CD4-positive, alpha-beta T cell (primary cell): ENCODE results near the gene KRTAP10-11. TPM values are rescaled to one million over a fixed set of nuclear protein-coding genes. Genes with fewer than 3 reads are reported as not detected.
A peak's percentile ranks its signal among the peaks of the same experiment; 100 is the strongest.

Experiments used
- ATAC-seq: fragments of 200-7000 bp; cut with Tn5 transposase; one replicate; pipeline ENCODE4 v1.10.0; 2022; ENCODE audit warnings: mild to moderate bottlenecking; ENCODE audit not compliant: poor library complexity
- CTCF ChIA-PET: fragments of 350-600 bp; sonication (Branson Sonifier 250); formaldehyde crosslinking; loops from one replicate; lab custom pipeline; 2021; ENCODE audit warnings: antibody characterized with exemption, inconsistent platforms; lab: Charles Lee
- POLR2A ChIA-PET: fragments of 350-600 bp; sonication (Branson Sonifier 250); formaldehyde crosslinking; loops from one replicate; lab custom pipeline; 2021; ENCODE audit warnings: antibody characterized with exemption, inconsistent platforms; lab: Charles Lee
- DNase-seq, 14 experiments: peaks; one replicate each; pipeline ENCODE4 v3.0.0-alpha.2; 2013 to 2020; ENCODE audit warnings: mixed read lengths in 2 of 14
- H3K27ac ChIP-seq, 2 donors: one replicate each; pipeline versions ENCODE4 v1.5.1 to v1.7.0; 2013; ENCODE audit warnings: low read length in 2 of 2, low read depth in 1 of 2, mild to moderate bottlenecking in 1 of 2
- H3K27me3 ChIP-seq, 2 experiments: 1 replicate in 1 of 2; 2 replicates in 1 of 2; pipeline versions ENCODE4 v1.6.1 to v1.7.0; 2013; ENCODE audit warnings: low read length in 2 of 2, control low read depth in 1 of 2, mild to moderate bottlenecking in 1 of 2, moderate library complexity in 1 of 2; ENCODE audit not compliant: insufficient read depth in 2 of 2, control insufficient read depth in 1 of 2
- H3K36me3 ChIP-seq: one replicate; pipeline ENCODE4 v1.6.1; 2013; ENCODE audit warnings: low read length, control low read depth; ENCODE audit not compliant: insufficient read depth
- H3K4me1 ChIP-seq: one replicate; pipeline ENCODE4 v1.6.1; 2013; ENCODE audit warnings: low read length, control low read depth; ENCODE audit not compliant: insufficient read depth
- H3K4me3 ChIP-seq: one replicate; pipeline ENCODE4 v1.5.1; 2013; ENCODE audit warnings: mild to moderate bottlenecking, low read length, moderate library complexity
- H3K9me3 ChIP-seq, 2 experiments: 1 replicate in 1 of 2; 2 replicates in 1 of 2; pipeline versions ENCODE4 v1.6.1 to v1.7.0; 2013; ENCODE audit warnings: low read length in 2 of 2, mild to moderate bottlenecking in 2 of 2, control low read depth in 1 of 2, moderate library complexity in 1 of 2; ENCODE audit not compliant: control insufficient read depth in 1 of 2, insufficient read depth in 1 of 2
- H3K27ac Mint-ChIP-seq: one replicate; pipeline ENCODE4 v1.8.0; 2020; ENCODE audit warnings: mixed read lengths
- H3K27me3 Mint-ChIP-seq: one replicate; pipeline ENCODE4 v1.8.0; 2021; ENCODE audit warnings: mixed read lengths
- H3K36me3 Mint-ChIP-seq: one replicate; pipeline ENCODE4 v1.8.0; 2021; ENCODE audit warnings: low read depth, mixed read lengths
- H3K4me1 Mint-ChIP-seq: one replicate; pipeline ENCODE4 v1.8.0; 2021; ENCODE audit warnings: low read depth, mixed read lengths
- H3K4me3 Mint-ChIP-seq: one replicate; pipeline ENCODE4 v1.8.0; 2020; ENCODE audit warnings: mild to moderate bottlenecking, mixed read lengths
- H3K9me3 Mint-ChIP-seq: one replicate; pipeline ENCODE4 v1.8.0; 2020; ENCODE audit warnings: mixed read lengths
- intact Hi-C, 2 experiments: fragments of 100-400 bp; cut with DNase I in 1 of 2; cut with micrococcal nuclease in 1 of 2; formaldehyde crosslinking; loops; one replicate each; pipeline versions ENCODE4 v1.15.1 to v1.9.0; 2023 to 2025; cut with DNase I, micrococcal nuclease
- total RNA-seq, 174 experiments: library from RNA in 2 of 174; stranded (reverse) in 2 of 174; gene quantifications; one replicate each; pipeline ENCODE4 v1.2.3 and lab custom pipeline; 2021 to 2026
- TF ChIP-seq, protein P1 (sequence below): fragments of 200-600 bp; IDR thresholded peaks from one replicate; pipeline ENCODE4 v1.8.0; 2022; ENCODE audit warnings: antibody characterized with exemption, mild to moderate bottlenecking

KRTAP10-11 gene
- total RNA-seq, 2 experiments from 2014 or later, result not detected

DNA sequence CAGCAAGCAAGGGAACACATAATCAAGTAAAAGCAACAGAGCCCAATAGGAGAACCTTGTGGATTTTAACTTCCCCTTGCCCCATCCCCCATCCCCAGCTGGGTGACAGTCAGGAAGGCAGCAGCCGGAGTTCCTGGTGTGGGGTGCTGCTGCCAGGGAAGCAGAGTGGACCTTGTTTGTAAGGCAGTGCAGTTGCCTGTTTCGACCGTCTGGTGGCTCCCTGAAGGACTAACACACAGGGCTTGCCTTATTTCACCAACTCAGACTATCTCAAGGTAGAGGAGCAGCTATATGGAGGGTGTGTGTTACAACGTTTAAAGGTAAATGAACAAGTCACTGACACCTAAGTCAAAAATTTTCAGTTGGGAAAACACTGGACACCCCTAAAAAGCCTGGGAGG is 27.7 kb upstream of the KRTAP10-11 start:
- peaks cover 46% of the 10 kb centered on the region for H3K36me3 Mint-ChIP-seq
- intact Hi-C loops, result loop anchor here (2.0 to 10.0 kb wide), 5 partner anchors 34 to 104 kb away; partner anchors contain the start of genes KRTAP10-1 (in 1 of the 2), KRTAP12-3 (in 1 of the 2) and KRTAP12-4 (in 1 of the 2)
- no peaks in the 10 kb centered on the region for H3K27me3 ChIP-seq
- H3K27me3 Mint-ChIP-seq, result no peaks in the 10 kb centered on the region
- peak overlapping the region; percentile 88 for H3K27ac Mint-ChIP-seq
- H3K27ac ChIP-seq, result peak overlapping the region; percentile 44 to 74
- H3K9me3 ChIP-seq, result peaks cover 12 to 13% of the 10 kb centered on the region in 2 experiments
- DNase-seq (peak in 4 of 14 experiments; percentile 23 to 55 (median 34)), ATAC-seq (peak; percentile 55)
- H3K4me1 Mint-ChIP-seq, result peaks cover 52% of the 10 kb centered on the region
- peaks cover 42% of the 10 kb centered on the region for H3K4me1 ChIP-seq
- H3K4me3 Mint-ChIP-seq, result peak overlapping the region; percentile 31
- H3K4me3 ChIP-seq, result no peak overlapping the region
- POLR2A ChIA-PET, result interaction anchor here (0.9 to 2.4 kb wide), 10 partner anchors 10 to 256 kb away, joined by 3 to 40 read pairs (median 5); partner anchors contain the start of genes KRTAP12-3 and SUMO3
- H3K9me3 Mint-ChIP-seq, result peaks cover 24% of the 10 kb centered on the region
- CTCF ChIA-PET, result no interaction called here
- no peaks in the 10 kb centered on the region for H3K36me3 ChIP-seq
- TF ChIP-seq, protein P1, sequence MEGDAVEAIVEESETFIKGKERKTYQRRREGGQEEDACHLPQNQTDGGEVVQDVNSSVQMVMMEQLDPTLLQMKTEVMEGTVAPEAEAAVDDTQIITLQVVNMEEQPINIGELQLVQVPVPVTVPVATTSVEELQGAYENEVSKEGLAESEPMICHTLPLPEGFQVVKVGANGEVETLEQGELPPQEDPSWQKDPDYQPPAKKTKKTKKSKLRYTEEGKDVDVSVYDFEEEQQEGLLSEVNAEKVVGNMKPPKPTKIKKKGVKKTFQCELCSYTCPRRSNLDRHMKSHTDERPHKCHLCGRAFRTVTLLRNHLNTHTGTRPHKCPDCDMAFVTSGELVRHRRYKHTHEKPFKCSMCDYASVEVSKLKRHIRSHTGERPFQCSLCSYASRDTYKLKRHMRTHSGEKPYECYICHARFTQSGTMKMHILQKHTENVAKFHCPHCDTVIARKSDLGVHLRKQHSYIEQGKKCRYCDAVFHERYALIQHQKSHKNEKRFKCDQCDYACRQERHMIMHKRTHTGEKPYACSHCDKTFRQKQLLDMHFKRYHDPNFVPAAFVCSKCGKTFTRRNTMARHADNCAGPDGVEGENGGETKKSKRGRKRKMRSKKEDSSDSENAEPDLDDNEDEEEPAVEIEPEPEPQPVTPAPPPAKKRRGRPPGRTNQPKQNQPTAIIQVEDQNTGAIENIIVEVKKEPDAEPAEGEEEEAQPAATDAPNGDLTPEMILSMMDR, result no peak

DNA sequence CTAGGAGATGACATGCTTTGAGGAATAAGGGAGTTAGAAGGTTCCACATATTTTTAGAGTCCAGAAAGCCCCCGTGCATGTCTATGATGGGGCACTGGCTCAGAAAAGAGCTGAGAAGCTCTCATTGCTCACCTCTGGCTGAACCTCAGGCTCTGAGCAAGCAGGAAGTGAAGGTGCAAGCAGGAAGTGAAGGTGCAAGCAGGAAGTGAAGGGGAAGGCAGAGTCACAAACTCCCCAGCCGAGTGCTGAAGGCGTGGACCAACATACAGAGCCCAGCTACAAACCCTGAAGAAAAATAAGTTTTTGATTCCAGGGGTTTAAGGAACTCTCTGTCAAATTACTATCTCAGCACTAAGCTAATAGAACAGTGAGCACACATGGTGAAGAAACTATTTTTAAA is 27.3 kb upstream of the KRTAP10-11 start:
- Mint-ChIP-seq H3K4me3 (peak overlapping the region; percentile 26), H3K27me3 (no peaks in the 10 kb centered on the region), H3K27ac (peak overlapping the region; percentile 88), H3K9me3 (peaks cover 27% of the 10 kb centered on the region), H3K36me3 (peaks cover 50% of the 10 kb centered on the region), H3K4me1 (peaks cover 52% of the 10 kb centered on the region)
- peak; percentile 44 to 89 (median 60) for DNase-seq
- ChIA-PET POLR2A (interaction anchor here (0.9 to 2.4 kb wide), 10 partner anchors 9 to 255 kb away, joined by 3 to 40 read pairs (median 5); partner anchors contain the start of genes KRTAP12-3 and SUMO3), CTCF (no interaction called here)
- Histone ChIP-seq H3K4me3 (no peak overlapping the region), H3K27ac (peak overlapping the region; percentile 44 to 74), H3K36me3 (no peaks in the 10 kb centered on the region), H3K4me1 (peaks cover 42% of the 10 kb centered on the region), H3K9me3 (peaks cover 12 to 16% of the 10 kb centered on the region in 2 experiments), H3K27me3 (no peaks in the 10 kb centered on the region)
- intact Hi-C loops, result loop anchor here (2.0 to 10.0 kb wide), 5 partner anchors 33 to 103 kb away; partner anchors contain the start of genes KRTAP10-1 (in 1 of the 2), KRTAP12-3 (in 1 of the 2) and KRTAP12-4 (in 1 of the 2)
- TF ChIP-seq, protein P1, result no peak
- ATAC-seq, result peak; percentile 98

DNA sequence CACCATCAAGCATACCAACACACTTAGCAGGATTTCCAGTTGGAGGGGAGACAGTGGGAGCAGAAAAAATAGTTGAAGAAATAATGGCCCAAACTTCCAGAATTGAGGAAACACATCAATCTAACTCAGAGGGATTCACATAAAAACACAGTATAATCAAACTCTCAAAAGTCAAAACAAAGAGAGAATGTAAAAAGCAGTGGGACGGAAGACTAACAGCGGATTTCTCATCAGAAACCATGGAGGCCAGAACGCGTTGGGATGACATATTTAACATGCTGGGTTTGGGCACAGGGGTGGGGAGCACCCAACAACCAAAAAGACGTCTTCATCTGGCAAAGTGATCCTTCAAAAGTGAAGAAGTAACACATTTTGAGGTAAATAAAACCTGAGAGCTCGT is 26.3 kb upstream of the KRTAP10-11 start:
- TF ChIP-seq, protein P1, result no peak
- no peaks in the 10 kb centered on the region for H3K27me3 ChIP-seq
- Mint-ChIP-seq H3K27me3 (no peaks in the 10 kb centered on the region), H3K36me3 (peaks cover 53% of the 10 kb centered on the region), H3K9me3 (peaks cover 28% of the 10 kb centered on the region), H3K27ac (peak overlapping the region; percentile 88), H3K4me1 (peaks cover 48% of the 10 kb centered on the region), H3K4me3 (peak overlapping the region; percentile 62)
- POLR2A ChIA-PET, result interaction anchor here (1.3 to 2.4 kb wide), 5 partner anchors 11 to 198 kb away, joined by 4 to 40 read pairs (median 5); partner anchors contain the start of genes KRTAP12-3 and SUMO3
- DNase-seq, result no peak
- intact Hi-C loops, result loop anchor here (2.0 to 10.0 kb wide), 5 partner anchors 32 to 102 kb away; partner anchors contain the start of genes KRTAP10-1 (in 1 of the 2), KRTAP12-3 (in 1 of the 2) and KRTAP12-4 (in 1 of the 2)
- peaks cover 12 to 26% of the 10 kb centered on the region in 2 experiments for H3K9me3 ChIP-seq
- CTCF ChIA-PET, result no interaction called here
- peaks cover 42% of the 10 kb centered on the region for H3K4me1 ChIP-seq
- no peaks in the 10 kb centered on the region for H3K36me3 ChIP-seq
- ATAC-seq, result no peak
- peak overlapping the region; percentile 44 to 74 for H3K27ac ChIP-seq
- H3K4me3 ChIP-seq, result no peak overlapping the region
